ENCODE data around the gene DEPDC5.

DEPDC5 gene

DNA sequence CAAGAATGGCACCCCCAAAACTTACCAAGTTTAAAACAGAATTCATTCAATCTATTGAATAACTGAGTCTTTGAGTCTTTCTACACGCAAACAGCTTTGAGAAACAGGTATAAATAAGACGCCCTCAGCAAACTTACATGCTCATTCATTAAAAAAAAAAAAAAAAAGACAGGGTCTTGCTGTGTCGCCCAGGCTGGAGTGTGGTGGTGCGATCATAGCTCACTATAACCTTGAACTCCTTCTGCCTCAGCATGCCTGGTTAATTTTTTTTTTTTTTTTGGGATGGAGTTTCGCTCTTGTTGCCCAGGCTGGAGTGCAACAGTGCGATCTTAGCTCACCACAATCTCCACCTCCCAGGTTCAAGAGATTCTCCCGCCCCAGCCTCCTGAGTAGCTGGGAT is 9.9 kb upstream of the DEPDC5 start:
- Histone ChIP-seq H3K79me2 (ENCODE audit: insufficient read depth, low read length) (peaks cover 90% of the 10 kb centered on the region), H3K9ac (ENCODE audit: low read depth, low read length) (no peak overlapping the region), H3K4me2 (ENCODE audit: insufficient read depth, low read length) (no peak overlapping the region), H2AFZ (ENCODE audit: low read depth, low read length) (no peak overlapping the region), H3K4me3 (ENCODE audit: low read depth in 1 of 2, low read length in 2 of 2) (no peak overlapping the region), H3K4me1 (ENCODE audit: insufficient read depth, low read length) (peaks cover 18% of the 10 kb centered on the region), H4K20me1 (ENCODE audit: insufficient read depth, low read length) (peaks cover 15% of the 10 kb centered on the region; the same call in 1 of the 2 replicates), H3K27me3 (ENCODE audit: insufficient read depth, low read length, poor library complexity) (no peaks in the 10 kb centered on the region), H3K9me3 (ENCODE audit: insufficient read depth, low read length, severe bottlenecking) (no peaks in the 10 kb centered on the region), H3K36me3 (ENCODE audit: insufficient read depth, low read length) (peaks cover 36% of the 10 kb centered on the region), H3K27ac (ENCODE audit: low read length) (no peak overlapping the region)
- no peak for DNase-seq
- ATAC-seq (ENCODE audit: insufficient read depth, low read depth), result no peak
- TF ChIP-seq EZH2 (IDR thresholded peaks at IDR 0.05; ENCODE audit: borderline replicate concordance, low read depth, low read length, severe bottlenecking), result no peak
- TF ChIP-seq, protein P1, sequence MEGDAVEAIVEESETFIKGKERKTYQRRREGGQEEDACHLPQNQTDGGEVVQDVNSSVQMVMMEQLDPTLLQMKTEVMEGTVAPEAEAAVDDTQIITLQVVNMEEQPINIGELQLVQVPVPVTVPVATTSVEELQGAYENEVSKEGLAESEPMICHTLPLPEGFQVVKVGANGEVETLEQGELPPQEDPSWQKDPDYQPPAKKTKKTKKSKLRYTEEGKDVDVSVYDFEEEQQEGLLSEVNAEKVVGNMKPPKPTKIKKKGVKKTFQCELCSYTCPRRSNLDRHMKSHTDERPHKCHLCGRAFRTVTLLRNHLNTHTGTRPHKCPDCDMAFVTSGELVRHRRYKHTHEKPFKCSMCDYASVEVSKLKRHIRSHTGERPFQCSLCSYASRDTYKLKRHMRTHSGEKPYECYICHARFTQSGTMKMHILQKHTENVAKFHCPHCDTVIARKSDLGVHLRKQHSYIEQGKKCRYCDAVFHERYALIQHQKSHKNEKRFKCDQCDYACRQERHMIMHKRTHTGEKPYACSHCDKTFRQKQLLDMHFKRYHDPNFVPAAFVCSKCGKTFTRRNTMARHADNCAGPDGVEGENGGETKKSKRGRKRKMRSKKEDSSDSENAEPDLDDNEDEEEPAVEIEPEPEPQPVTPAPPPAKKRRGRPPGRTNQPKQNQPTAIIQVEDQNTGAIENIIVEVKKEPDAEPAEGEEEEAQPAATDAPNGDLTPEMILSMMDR (IDR thresholded peaks at IDR 0.05; ENCODE audit: borderline replicate concordance, extremely low read depth, low read length, poor library complexity, severe bottlenecking), result no peak

DNA sequence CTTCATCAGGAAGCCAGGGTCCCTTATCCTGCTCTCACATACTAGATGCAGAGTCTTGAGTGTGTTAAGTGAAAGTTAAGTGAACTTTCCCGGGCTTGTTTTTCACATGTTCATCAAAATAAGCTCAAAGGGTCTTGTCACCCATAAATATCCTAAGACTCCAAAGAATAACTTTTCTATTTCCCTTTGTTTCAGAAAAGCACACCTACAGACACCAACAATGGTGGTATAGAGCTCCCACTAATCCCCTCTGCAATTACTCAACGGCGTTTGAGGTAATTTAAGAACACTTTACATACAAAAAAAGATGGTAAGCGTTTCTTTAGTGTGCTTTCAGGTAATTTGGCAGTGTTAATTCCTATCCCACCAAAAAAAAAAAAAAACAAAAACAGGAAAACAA is 6.4 kb upstream of the DEPDC5 start:
- DNase-seq, result no peak
- ATAC-seq (ENCODE audit: insufficient read depth, low read depth), result no peak
- H3K9ac ChIP-seq (ENCODE audit: low read depth, low read length), result peak overlapping the region; percentile 85
- H4K20me1 ChIP-seq (ENCODE audit: insufficient read depth, low read length), result peaks cover 6% of the 10 kb centered on the region; the same call in 1 of the 2 replicates
- H3K4me2 ChIP-seq (ENCODE audit: insufficient read depth, low read length), result peak overlapping the region; percentile 98; the same call in 1 of the 2 replicates
- peaks cover 32% of the 10 kb centered on the region for H3K4me1 ChIP-seq (ENCODE audit: insufficient read depth, low read length)
- no peak overlapping the region for H2AFZ ChIP-seq (ENCODE audit: low read depth, low read length)
- no peak overlapping the region for H3K4me3 ChIP-seq (ENCODE audit: low read depth in 1 of 2, low read length in 2 of 2)
- H3K79me2 ChIP-seq (ENCODE audit: insufficient read depth, low read length), result peaks cover 77% of the 10 kb centered on the region
- no peak for TF ChIP-seq EZH2 (IDR thresholded peaks at IDR 0.05; ENCODE audit: borderline replicate concordance, low read depth, low read length, severe bottlenecking)
- TF ChIP-seq, protein P1 (IDR thresholded peaks at IDR 0.05; ENCODE audit: borderline replicate concordance, extremely low read depth, low read length, poor library complexity, severe bottlenecking), result no peak
- H3K27ac ChIP-seq (ENCODE audit: low read length), result no peak overlapping the region; the same call in 1 of the 2 replicates
- peaks cover 17% of the 10 kb centered on the region for H3K36me3 ChIP-seq (ENCODE audit: insufficient read depth, low read length)
- H3K9me3 ChIP-seq (ENCODE audit: insufficient read depth, low read length, severe bottlenecking), result no peaks in the 10 kb centered on the region
- no peaks in the 10 kb centered on the region for H3K27me3 ChIP-seq (ENCODE audit: insufficient read depth, low read length, poor library complexity)

DNA sequence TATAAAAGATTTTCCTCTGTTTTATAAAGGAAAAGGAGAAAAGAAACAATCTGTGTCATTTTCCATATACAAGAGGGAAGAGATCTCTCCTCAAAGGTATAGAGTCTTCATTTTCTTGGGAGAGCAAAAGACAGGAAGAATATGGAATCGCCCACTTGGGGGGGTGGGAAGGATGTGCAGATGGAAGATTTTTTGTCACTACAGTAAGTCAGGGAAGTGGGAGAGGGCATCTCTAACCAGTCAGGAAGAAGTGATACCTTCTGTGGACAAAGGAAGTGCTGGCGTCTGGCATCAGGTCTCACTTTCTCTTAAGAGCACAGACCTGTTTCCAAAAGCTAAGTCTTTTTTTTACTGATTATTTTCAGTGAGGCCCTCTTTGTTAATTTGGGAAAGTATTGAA is 5.3 kb upstream of the DEPDC5 start:
- Histone ChIP-seq H3K27ac (ENCODE audit: low read length) (peak overlapping the region; percentile 85), H3K9me3 (ENCODE audit: insufficient read depth, low read length, severe bottlenecking) (no peaks in the 10 kb centered on the region), H3K36me3 (ENCODE audit: insufficient read depth, low read length) (peaks cover 17% of the 10 kb centered on the region), H3K4me1 (ENCODE audit: insufficient read depth, low read length) (peaks cover 41% of the 10 kb centered on the region), H3K79me2 (ENCODE audit: insufficient read depth, low read length) (peaks cover 67% of the 10 kb centered on the region), H3K4me2 (ENCODE audit: insufficient read depth, low read length) (peak overlapping the region; percentile 98), H4K20me1 (ENCODE audit: insufficient read depth, low read length) (peaks cover 6% of the 10 kb centered on the region; the same call in 1 of the 2 replicates), H3K27me3 (ENCODE audit: insufficient read depth, low read length, poor library complexity) (no peaks in the 10 kb centered on the region), H3K9ac (ENCODE audit: low read depth, low read length) (peak overlapping the region; percentile 85), H2AFZ (ENCODE audit: low read depth, low read length) (no peak overlapping the region), H3K4me3 (ENCODE audit: low read depth in 1 of 2, low read length in 2 of 2) (peak overlapping the region; percentile 82 to 90; a peak in 3 of 4 replicates)
- DNase-seq (no peak), ATAC-seq (ENCODE audit: insufficient read depth, low read depth) (no peak)
- no peak for TF ChIP-seq EZH2 (IDR thresholded peaks at IDR 0.05; ENCODE audit: borderline replicate concordance, low read depth, low read length, severe bottlenecking)

DNA sequence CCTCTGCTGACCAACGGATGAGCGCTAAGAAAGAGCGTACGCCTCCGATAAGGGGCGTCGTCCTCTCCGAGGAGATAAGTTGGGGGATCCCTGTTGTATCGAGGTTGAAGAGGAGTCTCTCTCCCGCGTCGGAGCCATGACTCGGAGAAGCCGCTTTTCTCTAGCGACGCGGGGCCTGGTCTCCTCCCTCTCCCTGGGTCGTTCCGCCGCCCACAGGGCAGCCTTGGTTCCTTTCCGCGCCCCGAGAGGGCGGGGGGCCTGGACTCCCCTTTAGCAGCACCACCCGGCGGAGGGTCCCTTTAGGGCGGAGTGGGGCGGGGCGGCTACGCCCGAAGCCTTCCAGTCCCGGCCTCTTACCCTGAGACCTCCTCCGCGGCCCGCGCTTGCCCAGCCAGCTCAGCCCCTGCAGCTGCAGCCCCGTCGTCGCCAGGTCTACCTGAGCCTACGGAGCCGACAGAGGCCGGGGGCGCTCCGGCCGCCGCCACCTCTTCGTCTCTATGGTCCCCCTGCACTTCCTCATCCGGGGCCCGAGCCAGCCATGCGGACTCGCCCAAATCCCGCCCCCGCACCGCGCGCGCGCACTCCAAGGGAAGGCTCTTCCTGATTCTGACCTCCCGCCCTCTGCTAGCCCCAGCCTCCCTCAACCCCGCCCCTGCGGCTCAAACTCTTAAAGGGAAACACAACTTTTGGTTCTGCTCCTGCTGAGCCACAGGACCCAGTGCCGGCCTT is 4.0 kb upstream of the DEPDC5 start, which contains the start of gene PRR14L:
Gene PRR14L, minus strand, starts transcription at position 497 of the 729 bp plus-strand sequence. CDS start 11,272 bp downstream, outside the sequence.
- TF ChIP-seq, protein P1 (IDR thresholded peaks at IDR 0.05; ENCODE audit: borderline replicate concordance, extremely low read depth, low read length, poor library complexity, severe bottlenecking), result peak; percentile 25
- TF ChIP-seq EZH2 (IDR thresholded peaks at IDR 0.05; ENCODE audit: borderline replicate concordance, low read depth, low read length, severe bottlenecking), result no peak
- peak; percentile 97 for DNase-seq
- H3K4me1 ChIP-seq (ENCODE audit: insufficient read depth, low read length), result peaks cover 50% of the 10 kb centered on the region
- H3K9ac ChIP-seq (ENCODE audit: low read depth, low read length), result peak within 1 kb of the TSS; percentile 85
- H2AFZ ChIP-seq (ENCODE audit: low read depth, low read length), result peak within 1 kb of the TSS; percentile 93
- H3K27me3 ChIP-seq (ENCODE audit: insufficient read depth, low read length, poor library complexity), result no peaks in the 10 kb centered on the region
- peaks cover 12% of the 10 kb centered on the region for H3K36me3 ChIP-seq (ENCODE audit: insufficient read depth, low read length)
- peak; percentile 76 for ATAC-seq (ENCODE audit: insufficient read depth, low read depth)
- peak within 1 kb of the TSS; percentile 98 for H3K4me2 ChIP-seq (ENCODE audit: insufficient read depth, low read length)
- H3K27ac ChIP-seq (ENCODE audit: low read length), result peak within 1 kb of the TSS; percentile 97
- peaks cover 63% of the 10 kb centered on the region for H3K79me2 ChIP-seq (ENCODE audit: insufficient read depth, low read length)
- H4K20me1 ChIP-seq (ENCODE audit: insufficient read depth, low read length), result peaks cover under 1% of the 10 kb centered on the region; the same call in 1 of the 2 replicates
- H3K9me3 ChIP-seq (ENCODE audit: insufficient read depth, low read length, severe bottlenecking), result no peaks in the 10 kb centered on the region
- peak within 1 kb of the TSS; percentile 82 to 90 for H3K4me3 ChIP-seq (ENCODE audit: low read depth in 1 of 2, low read length in 2 of 2)

All from DND-41 (cell line).